Stomach (tissue), 4 donors: ENCODE measurements around the gene MYBBP1A.

Experiments used
- CTCF ChIP-seq, 7 experiments: fragments of 450-650 bp in 4 of 7; fragments of 200-600 bp in 3 of 7; sonication (generic) in 3 of 7; IDR thresholded peaks; one replicate each; pipeline ENCODE4 v1.5.1; 2016 to 2019; ENCODE audit warnings: antibody characterized with exemption in 7 of 7, control low read depth in 2 of 7, mild to moderate bottlenecking in 1 of 7
- EP300 ChIP-seq: sonication (generic); formaldehyde crosslinking; IDR thresholded peaks from one replicate; pipeline ENCODE4 v1.6.1; 2017; ENCODE audit warnings: antibody characterized with exemption
- POLR2A ChIP-seq, 4 donors: fragments of 450-650 bp; IDR thresholded peaks; one replicate each; pipeline ENCODE4 v1.6.1; 2016; ENCODE audit warnings: antibody characterized with exemption in 4 of 4, control low read depth in 2 of 4, mild to moderate bottlenecking in 1 of 4, moderate library complexity in 1 of 4
- POLR2AphosphoS5 ChIP-seq, 3 donors: sonication (generic); formaldehyde crosslinking; IDR thresholded peaks; one replicate each; pipeline ENCODE4 v1.6.1; 2016; ENCODE audit warnings: antibody characterized with exemption in 3 of 3

GRCh38 chr17:4544135-4544950 lies 10.8 kb downstream of the MYBBP1A start:
- TF ChIP-seq POLR2A (IDR thresholded peaks at IDR 0.05) (no peak), CTCF (IDR thresholded peaks at IDR 0.05) (no peak), POLR2AphosphoS5 (IDR thresholded peaks at IDR 0.05) (no peak), EP300 (no peak)
